Endothelial cell of umbilical vein (primary cell): ENCODE results near the gene CEP72.

Experiments used
- EZH2 ChIP-seq: IDR thresholded peaks from 2 replicates; pipeline ENCODE4 v1.6.1; 2012; ENCODE audit warnings: borderline replicate concordance, low read depth, mild to moderate bottlenecking, moderate library complexity, low read length, inconsistent platforms; ENCODE audit not compliant: severe bottlenecking
- FOS ChIP-seq: IDR thresholded peaks from 2 replicates; pipeline ENCODE4 v1.6.1; 2011; ENCODE audit warnings: mild to moderate bottlenecking, low read length, moderate library complexity, borderline replicate concordance; ENCODE audit not compliant: insufficient read depth
- GATA2 ChIP-seq: IDR thresholded peaks from 2 replicates; pipeline ENCODE4 v1.7.0; 2011; ENCODE audit warnings: low read depth, mild to moderate bottlenecking, moderate library complexity, mixed read lengths, low read length; ENCODE audit not compliant: insufficient read length, insufficient read depth
- JUN ChIP-seq: IDR thresholded peaks from 2 replicates; pipeline ENCODE4 v1.6.1; 2011; ENCODE audit warnings: borderline replicate concordance, low read depth; ENCODE audit not compliant: insufficient read length, insufficient read depth
- MYC ChIP-seq: IDR thresholded peaks from one replicate; pipeline ENCODE4 v1.6.1; 2011; ENCODE audit warnings: mild to moderate bottlenecking, low read depth, low read length
- POLR2A ChIP-seq: IDR thresholded peaks from 2 replicates; pipeline ENCODE4 v1.6.1; 2012; ENCODE audit warnings: low read depth, mild to moderate bottlenecking, control low read depth, low read length
- POLR2AphosphoS5 ChIP-seq: IDR thresholded peaks from 2 replicates; pipeline ENCODE4 v1.6.1; 2012; ENCODE audit warnings: low read depth, mild to moderate bottlenecking, control low read depth, low read length, moderate library complexity; ENCODE audit not compliant: insufficient read depth
- TF ChIP-seq, protein P1 (sequence below), 2 donors: IDR thresholded peaks; 1 replicate in 1 of 2; 2 replicates in 1 of 2; pipeline ENCODE4 v1.5.1; 2011; ENCODE audit warnings: low read length in 2 of 2, mild to moderate bottlenecking in 2 of 2, moderate library complexity in 2 of 2, control low read depth in 1 of 2, inconsistent platforms in 1 of 2, low read depth in 1 of 2; ENCODE audit not compliant: insufficient read depth in 1 of 2; ENCODE audit errors: extremely low read depth in 1 of 2
- TF ChIP-seq, protein P2 (sequence below): IDR thresholded peaks from 2 replicates; pipeline ENCODE4 v1.6.1; 2011; ENCODE audit not compliant: insufficient read depth, insufficient read length

DNA sequence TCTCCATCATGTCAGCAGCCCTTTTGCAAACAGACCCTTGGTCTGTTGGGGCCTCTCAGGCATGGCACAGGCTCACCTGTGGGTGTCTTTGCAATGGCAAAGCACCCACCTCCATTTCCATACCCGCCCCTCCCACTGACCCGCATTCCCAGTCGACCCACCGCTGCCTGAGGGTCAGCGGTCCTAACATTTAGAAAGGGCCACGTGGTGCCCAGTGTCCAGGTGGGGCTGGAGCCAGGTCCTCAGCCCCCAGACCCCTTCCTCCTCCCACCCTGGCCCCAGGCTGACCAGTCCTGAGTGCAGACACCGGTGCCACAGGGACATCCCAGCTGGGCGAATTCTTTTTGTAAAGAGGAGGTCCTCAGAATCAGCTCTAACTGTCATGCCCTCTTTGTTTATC, 43.3 kb upstream of the CEP72 start:
- no peak for TF ChIP-seq POLR2AphosphoS5
- TF ChIP-seq, protein P1, sequence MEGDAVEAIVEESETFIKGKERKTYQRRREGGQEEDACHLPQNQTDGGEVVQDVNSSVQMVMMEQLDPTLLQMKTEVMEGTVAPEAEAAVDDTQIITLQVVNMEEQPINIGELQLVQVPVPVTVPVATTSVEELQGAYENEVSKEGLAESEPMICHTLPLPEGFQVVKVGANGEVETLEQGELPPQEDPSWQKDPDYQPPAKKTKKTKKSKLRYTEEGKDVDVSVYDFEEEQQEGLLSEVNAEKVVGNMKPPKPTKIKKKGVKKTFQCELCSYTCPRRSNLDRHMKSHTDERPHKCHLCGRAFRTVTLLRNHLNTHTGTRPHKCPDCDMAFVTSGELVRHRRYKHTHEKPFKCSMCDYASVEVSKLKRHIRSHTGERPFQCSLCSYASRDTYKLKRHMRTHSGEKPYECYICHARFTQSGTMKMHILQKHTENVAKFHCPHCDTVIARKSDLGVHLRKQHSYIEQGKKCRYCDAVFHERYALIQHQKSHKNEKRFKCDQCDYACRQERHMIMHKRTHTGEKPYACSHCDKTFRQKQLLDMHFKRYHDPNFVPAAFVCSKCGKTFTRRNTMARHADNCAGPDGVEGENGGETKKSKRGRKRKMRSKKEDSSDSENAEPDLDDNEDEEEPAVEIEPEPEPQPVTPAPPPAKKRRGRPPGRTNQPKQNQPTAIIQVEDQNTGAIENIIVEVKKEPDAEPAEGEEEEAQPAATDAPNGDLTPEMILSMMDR (IDR thresholded peaks at IDR 0.05; ENCODE audit: extremely low read depth in 1 of 2, insufficient read depth in 1 of 2, low read depth in 1 of 2, low read length in 2 of 2) = no peak
- TF ChIP-seq, protein P2, sequence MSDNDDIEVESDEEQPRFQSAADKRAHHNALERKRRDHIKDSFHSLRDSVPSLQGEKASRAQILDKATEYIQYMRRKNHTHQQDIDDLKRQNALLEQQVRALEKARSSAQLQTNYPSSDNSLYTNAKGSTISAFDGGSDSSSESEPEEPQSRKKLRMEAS = no peak
- no peak for TF ChIP-seq POLR2A
- TF ChIP-seq MYC = no peak
- no peak for TF ChIP-seq JUN
- no peak for TF ChIP-seq FOS
- no peak for TF ChIP-seq EZH2
- no peak for TF ChIP-seq GATA2
